ENCODE data around the gene PREX1. TPM values are rescaled to one million over a fixed set of nuclear protein-coding genes. Genes with fewer than 3 reads are reported as not detected.

Gene PREX1
- total RNA-seq, 2 donors from 2014 or later, result 6.2 to 11.8 TPM

GRCh38 chr20:48719598-48720255, 108.1 kb downstream of the PREX1 start:
- ATAC-seq (no peak), DNase-seq (no peak)
- intact Hi-C loops (cut with DNase I, micrococcal nuclease), result no loop called here

GRCh38 chr20:48718786-48719578, 108.8 kb downstream of the PREX1 start:
- intact Hi-C loops (cut with DNase I, micrococcal nuclease), result no loop called here
- ATAC-seq (peak; percentile 24), DNase-seq (peak in 1 of 2 donors; percentile 34)

DNA sequence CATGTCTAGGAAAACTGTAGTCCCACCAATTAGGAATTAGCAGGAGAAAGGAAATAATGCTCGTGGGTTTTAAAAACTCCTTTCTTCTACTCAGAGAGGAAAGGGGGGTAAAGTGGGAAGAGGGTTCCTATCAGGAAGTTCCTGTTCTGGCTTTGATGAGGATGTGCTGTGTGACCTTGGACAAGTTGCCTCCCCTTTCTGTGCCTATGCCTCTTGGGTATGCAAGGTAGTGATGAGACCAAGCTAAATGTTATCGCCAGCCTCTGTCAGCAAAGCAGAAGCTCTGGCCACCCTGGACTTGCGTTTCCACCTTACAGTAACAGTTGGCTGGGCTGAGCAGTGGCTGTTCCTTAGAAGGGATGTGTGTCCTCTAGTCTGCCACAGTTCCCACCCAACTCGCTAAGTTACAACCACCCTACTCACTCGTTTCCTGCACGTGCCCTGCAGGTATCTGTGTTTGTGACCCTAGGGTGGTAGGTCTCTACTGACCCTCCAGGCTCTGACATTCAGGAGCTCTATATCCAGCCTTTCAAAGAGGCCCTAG, 110.0 kb downstream of the PREX1 start:
- intact Hi-C loops (cut with DNase I, micrococcal nuclease), result no loop called here
- DNase-seq (no peak), ATAC-seq (no peak)

DNA sequence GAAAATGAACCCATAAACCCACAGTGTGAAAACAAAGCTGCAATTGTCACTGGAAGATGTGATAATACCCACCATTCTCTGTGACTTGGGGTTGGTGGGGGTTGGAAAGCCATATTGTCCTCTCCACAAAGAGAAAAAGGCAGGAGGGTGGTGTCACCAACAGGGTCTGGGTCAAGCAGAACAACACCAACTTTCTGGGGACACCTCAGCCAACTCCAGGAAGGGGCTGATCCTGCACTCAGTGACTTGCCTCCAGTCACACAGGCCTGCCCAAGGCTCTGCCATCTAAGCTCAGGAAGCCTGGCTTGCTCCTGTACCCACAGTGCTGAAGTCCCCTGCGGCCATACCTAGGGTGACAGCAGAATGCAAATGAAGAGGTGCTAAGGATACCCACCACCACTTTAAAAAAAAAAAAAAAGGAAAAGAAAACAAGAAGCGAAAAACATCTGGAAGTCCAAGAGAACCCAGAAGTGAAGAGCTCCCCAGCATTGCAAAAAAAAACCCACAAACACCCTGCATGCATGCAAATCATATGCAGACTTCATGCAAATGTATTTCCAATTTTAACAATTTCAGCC, 110.6 kb downstream of the PREX1 start:
- intact Hi-C loops (cut with DNase I, micrococcal nuclease), result no loop called here
- DNase-seq, result no peak
- ATAC-seq, result no peak

DNA sequence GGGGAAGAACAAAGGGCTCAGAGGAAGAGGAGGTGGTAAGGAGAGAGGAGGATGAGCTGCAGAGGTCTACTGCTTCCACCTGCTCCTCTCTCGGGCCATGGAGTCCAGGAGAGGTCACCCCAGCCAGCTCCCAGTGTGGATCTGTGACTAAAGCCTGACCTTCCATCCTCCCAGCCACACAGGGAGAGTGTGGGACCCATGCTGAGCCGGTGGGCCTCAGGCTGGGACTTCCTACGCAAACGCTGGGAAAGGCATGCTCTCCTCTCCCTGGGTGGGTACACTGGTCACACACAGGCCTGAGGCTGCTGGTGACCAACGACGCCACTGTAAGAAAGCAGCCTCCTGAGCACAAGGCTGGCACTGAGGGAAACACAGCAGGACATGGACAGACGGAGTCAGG, 111.3 kb downstream of the PREX1 start:
- intact Hi-C loops (cut with DNase I, micrococcal nuclease), result no loop called here
- ATAC-seq, result no peak

GRCh38 chr20:48716086-48716485, 111.7 kb downstream of the PREX1 start:
- intact Hi-C loops (cut with DNase I, micrococcal nuclease), result no loop called here
- no peak for ATAC-seq

More for the DNA sequence above, 111.3 kb downstream of the PREX1 start:
- DNase-seq, result no peak

DNA sequence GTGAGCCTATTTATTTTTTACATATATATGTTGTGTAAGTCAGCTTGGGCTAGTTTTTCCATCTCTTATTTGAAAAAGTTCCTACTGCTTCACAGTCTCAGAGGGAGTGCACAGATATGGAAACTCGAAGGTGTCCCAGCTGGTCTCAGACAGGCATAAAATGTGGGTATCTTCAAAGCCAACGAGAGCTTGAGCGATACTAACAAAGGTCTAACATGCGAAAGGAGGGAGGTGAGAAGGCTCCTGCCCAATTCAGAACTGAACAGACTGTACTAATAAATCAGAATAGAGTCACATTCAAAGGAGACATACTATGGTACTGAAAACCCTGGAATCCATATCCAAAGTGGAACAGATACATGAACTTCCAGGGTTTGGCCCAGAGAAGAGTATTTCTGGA, 113.0 kb downstream of the PREX1 start:
- DNase-seq (no peak), ATAC-seq (no peak)
- intact Hi-C loops (cut with DNase I, micrococcal nuclease), result no loop called here

More at GRCh38 chr20:48716086-48716485, 111.7 kb downstream of the PREX1 start:
- DNase-seq, result peak in 1 of 2 donors; percentile 34

- intact Hi-C loops (cut with DNase I, micrococcal nuclease), result no loop called here
- ATAC-seq (no peak), DNase-seq (no peak)
These were observed 115.9 kb downstream of the PREX1 start for GRCh38 chr20:48711696-48712464.

DNA sequence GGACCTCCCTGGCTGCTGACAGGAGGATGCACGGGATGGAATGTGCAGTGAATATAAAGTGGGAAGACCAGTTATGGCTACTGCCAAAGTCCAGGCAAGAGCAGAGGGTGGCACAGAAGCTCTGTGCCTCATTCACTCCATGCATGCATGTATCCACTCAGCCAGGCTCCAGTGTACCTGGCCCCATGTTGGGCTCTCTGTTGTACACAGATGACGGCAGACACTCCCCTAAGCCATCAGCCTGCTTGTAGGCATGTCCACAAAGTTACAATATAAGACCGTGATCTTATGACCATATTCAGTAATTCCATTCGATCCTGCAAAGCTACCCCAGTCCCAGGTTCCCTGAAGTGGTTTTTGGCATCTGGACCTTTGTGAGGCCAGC, 116.8 kb downstream of the PREX1 start:
- intact Hi-C loops (cut with DNase I, micrococcal nuclease), result no loop called here
- ATAC-seq, result no peak
- no peak for DNase-seq

DNA sequence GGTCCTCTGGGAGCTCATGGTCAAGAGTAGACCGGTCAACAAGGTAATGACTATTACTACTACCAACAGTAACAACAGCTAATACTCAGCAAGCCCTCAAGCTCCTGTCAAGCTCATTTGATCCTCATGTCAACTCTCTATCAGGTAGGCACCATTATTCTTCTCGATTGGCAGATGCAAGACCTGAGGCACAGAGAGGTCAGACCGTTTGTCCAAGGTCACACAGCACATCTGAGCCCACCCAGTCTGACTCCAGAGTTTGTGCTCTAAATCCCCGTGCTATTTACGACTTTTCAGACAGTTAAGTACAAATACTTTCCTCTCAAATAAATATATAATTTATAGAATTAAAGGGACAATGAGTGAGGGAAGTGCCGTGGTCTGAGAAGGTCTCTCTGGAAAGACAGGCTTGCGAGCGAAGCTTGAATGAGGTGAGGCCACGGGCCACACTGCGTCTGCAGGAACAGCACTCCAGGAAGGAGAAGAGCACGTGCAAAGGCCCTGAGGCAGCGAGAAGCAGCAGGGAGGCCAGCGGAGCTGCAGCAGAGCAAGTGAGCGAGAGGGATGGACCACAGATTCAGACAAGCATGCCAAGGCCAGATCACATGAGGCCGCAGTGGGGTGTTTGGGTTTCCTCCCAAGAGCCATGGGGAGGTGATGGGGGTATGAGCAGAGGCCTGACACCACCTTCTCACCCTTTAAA, 117.3 kb downstream of the PREX1 start:
- ATAC-seq, result no peak
- intact Hi-C loops (cut with DNase I, micrococcal nuclease), result no loop called here
- DNase-seq, result no peak

GRCh38 chr20:48709744-48710143, 118.1 kb downstream of the PREX1 start:
- no peak for ATAC-seq
- no peak for DNase-seq
- intact Hi-C loops (cut with DNase I, micrococcal nuclease), result no loop called here

- intact Hi-C loops (cut with DNase I, micrococcal nuclease), result no loop called here
- ATAC-seq (no peak), DNase-seq (no peak)
These were observed 118.6 kb downstream of the PREX1 start for GRCh38 chr20:48709058-48709691.

- DNase-seq (no peak), ATAC-seq (no peak)
- intact Hi-C loops (cut with DNase I, micrococcal nuclease), result no loop called here
These were observed 119.2 kb downstream of the PREX1 start for GRCh38 chr20:48708630-48709029.

DNA sequence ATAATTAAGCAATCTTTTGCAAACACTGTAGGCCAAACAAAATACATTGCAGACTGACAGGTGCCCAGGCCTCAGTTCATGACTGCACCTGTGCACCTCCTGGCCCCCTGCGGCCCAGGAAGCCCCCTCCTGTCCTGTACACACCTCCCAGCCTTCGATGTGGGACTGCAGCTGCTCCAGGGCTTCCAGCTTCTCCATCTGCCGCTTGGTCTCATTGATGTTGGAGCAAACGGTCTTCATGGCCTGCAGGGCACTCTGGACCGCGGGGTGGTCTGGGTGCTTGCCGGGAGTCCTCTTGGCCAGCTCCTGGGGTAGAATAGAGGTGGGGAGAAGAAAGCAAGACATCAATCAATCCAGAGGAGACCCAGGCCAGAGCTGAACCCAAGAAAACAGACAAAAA, 119.7 kb downstream of the PREX1 start:
- DNase-seq, result no peak
- no peak for ATAC-seq
- intact Hi-C loops (cut with DNase I, micrococcal nuclease), result no loop called here

GRCh38 chr20:48706710-48707365, 121.0 kb downstream of the PREX1 start:
- ATAC-seq (no peak), DNase-seq (no peak)
- intact Hi-C loops (cut with DNase I, micrococcal nuclease), result no loop called here

DNA sequence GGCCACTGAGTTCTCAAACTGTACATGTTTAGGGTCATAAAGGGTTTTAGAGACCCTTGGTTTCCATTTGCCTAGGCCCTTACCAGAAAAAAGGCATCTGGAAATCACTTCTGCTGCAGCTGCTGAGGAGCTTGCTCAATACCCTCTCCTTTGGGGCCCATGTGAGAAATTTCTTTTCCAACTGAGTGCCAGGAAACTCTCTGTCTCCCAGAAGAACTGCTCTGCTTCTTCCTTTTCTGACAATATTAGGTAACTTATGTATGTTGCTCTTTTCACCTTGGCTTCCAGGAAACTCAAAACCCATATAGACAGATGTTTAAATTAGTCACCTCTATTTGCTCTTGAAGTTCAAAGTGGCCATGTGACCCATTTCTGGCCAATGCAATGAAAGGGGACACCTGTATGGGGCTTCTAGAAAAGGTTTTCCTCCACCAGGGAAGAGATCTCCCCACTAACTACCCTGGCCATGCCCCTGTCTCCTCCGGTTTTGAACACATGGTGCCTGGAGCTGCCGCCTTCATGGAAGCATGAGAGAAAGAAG, 121.6 kb downstream of the PREX1 start:
- no peak for DNase-seq
- no peak for ATAC-seq
- intact Hi-C loops (cut with DNase I, micrococcal nuclease), result no loop called here

Data from left colon (tissue), 2 donors.